Measurements from ENCODE around the gene ACP7. TPM values are rescaled to one million over a fixed set of nuclear protein-coding genes. Genes with fewer than 3 reads are reported as not detected.
"Not testable (repeated sequence)": the region's sequence is repeated elsewhere in the genome, so short reads cannot be mapped to it uniquely, and the experiment has no call there.

Gene ACP7
- total RNA-seq, 1 donor from 2014 or later, result 0.46 TPM

- Mint-ChIP-seq H3K4me3 (ENCODE audit: unreplicated experiment) (no peak overlapping the region), H3K27ac (ENCODE audit: unreplicated experiment) (no peak overlapping the region), H3K36me3 (ENCODE audit: low read depth, unreplicated experiment) (no peaks in the 10 kb centered on the region), H3K4me1 (ENCODE audit: unreplicated experiment) (peaks cover 13% of the 10 kb centered on the region), H3K27me3 (ENCODE audit: unreplicated experiment) (peaks cover 4% of the 10 kb centered on the region), H3K9me3 (ENCODE audit: unreplicated experiment) (no peaks in the 10 kb centered on the region)
- DNase-seq (ENCODE audit: low spot score), result no peak
- no peak for TF ChIP-seq CTCF (IDR thresholded peaks at IDR 0.05; ENCODE audit: unreplicated experiment)
These were observed 2.2 kb downstream of the ACP7 start for GRCh38 chr19:39086386-39086785.

- Mint-ChIP-seq H3K4me3 (ENCODE audit: unreplicated experiment) (no peak overlapping the region), H3K27me3 (ENCODE audit: unreplicated experiment) (peaks cover 4% of the 10 kb centered on the region), H3K36me3 (ENCODE audit: low read depth, unreplicated experiment) (no peaks in the 10 kb centered on the region), H3K4me1 (ENCODE audit: unreplicated experiment) (peaks cover 6% of the 10 kb centered on the region), H3K27ac (ENCODE audit: unreplicated experiment) (no peak overlapping the region), H3K9me3 (ENCODE audit: unreplicated experiment) (no peaks in the 10 kb centered on the region)
- TF ChIP-seq CTCF (IDR thresholded peaks at IDR 0.05; ENCODE audit: unreplicated experiment), result no peak
- no peak for DNase-seq (ENCODE audit: low spot score)
These were observed 3.9 kb downstream of the ACP7 start for GRCh38 chr19:39087907-39088686.

- H3K27me3 Mint-ChIP-seq (ENCODE audit: unreplicated experiment); H3K4me3 Mint-ChIP-seq (ENCODE audit: unreplicated experiment); H3K27ac Mint-ChIP-seq (ENCODE audit: unreplicated experiment); H3K36me3 Mint-ChIP-seq (ENCODE audit: low read depth, unreplicated experiment); DNase-seq (ENCODE audit: low spot score); H3K9me3 Mint-ChIP-seq (ENCODE audit: unreplicated experiment); H3K4me1 Mint-ChIP-seq (ENCODE audit: unreplicated experiment): not testable (repeated sequence)
These were observed 5.8 kb downstream of the ACP7 start for GRCh38 chr19:39090016-39090415.

- DNase-seq (ENCODE audit: low spot score), result no peak
- Mint-ChIP-seq H3K27ac (ENCODE audit: unreplicated experiment) (no peak overlapping the region), H3K27me3 (ENCODE audit: unreplicated experiment) (peaks cover 2% of the 10 kb centered on the region), H3K36me3 (ENCODE audit: low read depth, unreplicated experiment) (no peaks in the 10 kb centered on the region), H3K4me3 (ENCODE audit: unreplicated experiment) (no peak overlapping the region), H3K4me1 (ENCODE audit: unreplicated experiment) (no peaks in the 10 kb centered on the region), H3K9me3 (ENCODE audit: unreplicated experiment) (no peaks in the 10 kb centered on the region)
- TF ChIP-seq CTCF (IDR thresholded peaks at IDR 0.05; ENCODE audit: unreplicated experiment), result no peak
These were observed 6.7 kb downstream of the ACP7 start for GRCh38 chr19:39090881-39091280.

- H3K27ac Mint-ChIP-seq (ENCODE audit: unreplicated experiment); DNase-seq (ENCODE audit: low spot score); H3K27me3 Mint-ChIP-seq (ENCODE audit: unreplicated experiment); H3K4me1 Mint-ChIP-seq (ENCODE audit: unreplicated experiment); H3K9me3 Mint-ChIP-seq (ENCODE audit: unreplicated experiment); H3K36me3 Mint-ChIP-seq (ENCODE audit: low read depth, unreplicated experiment); H3K4me3 Mint-ChIP-seq (ENCODE audit: unreplicated experiment): not testable (repeated sequence)
These were observed 11.8 kb downstream of the ACP7 start for GRCh38 chr19:39095799-39096540.

GRCh38 chr19:39097299-39097698, 13.1 kb downstream of the ACP7 start:
- no peak for TF ChIP-seq CTCF (IDR thresholded peaks at IDR 0.05; ENCODE audit: unreplicated experiment)
- DNase-seq (ENCODE audit: low spot score), result no peak
- Mint-ChIP-seq H3K36me3 (ENCODE audit: low read depth, unreplicated experiment) (peaks cover 4% of the 10 kb centered on the region), H3K27ac (ENCODE audit: unreplicated experiment) (no peak overlapping the region), H3K4me1 (ENCODE audit: unreplicated experiment) (no peaks in the 10 kb centered on the region), H3K27me3 (ENCODE audit: unreplicated experiment) (peaks cover 2% of the 10 kb centered on the region), H3K9me3 (ENCODE audit: unreplicated experiment) (no peaks in the 10 kb centered on the region), H3K4me3 (ENCODE audit: unreplicated experiment) (no peak overlapping the region)
